Astrocyte (in vitro differentiated cells and primary cell): ENCODE data around the gene GABBR2. TPM values are rescaled to one million over a fixed set of nuclear protein-coding genes. Genes with fewer than 3 reads are reported as not detected.
"Not testable (repeated sequence)": the region's sequence is repeated elsewhere in the genome, so short reads cannot be mapped to it uniquely, and the experiment has no call there.

Experiments used
- DNase-seq: peaks from one replicate; pipeline ENCODE4 v3.0.0-alpha.2; 2010; ENCODE audit warnings: low read depth
- FAIRE-seq: peaks from 2 replicates; lab custom pipeline; 2011; peaks lifted over from hg19 to GRCh38; lab: Jason Lieb, UNC
- H2AFZ ChIP-seq: 2 replicates; pipeline ENCODE4 v1.6.0; 2012; ENCODE audit warnings: low read depth, low read length, inconsistent platforms
- H3K27ac ChIP-seq: 2 replicates; pipeline ENCODE4 v1.5.1; 2011; ENCODE audit warnings: low read depth, low read length, inconsistent platforms
- H3K27me3 ChIP-seq: 2 replicates; pipeline ENCODE4 v1.6.0; 2011; ENCODE audit warnings: low read length, inconsistent platforms; ENCODE audit not compliant: insufficient read depth
- H3K36me3 ChIP-seq: 2 replicates; pipeline ENCODE4 v1.5.1; 2011; ENCODE audit warnings: low read length, inconsistent platforms; ENCODE audit not compliant: insufficient read depth
- H3K4me1 ChIP-seq: 2 replicates; pipeline ENCODE4 v1.5.1; 2011; ENCODE audit warnings: low read length, inconsistent platforms; ENCODE audit not compliant: insufficient read depth
- H3K4me2 ChIP-seq: 2 replicates; pipeline ENCODE4 v1.6.0; 2012; ENCODE audit warnings: low read length, inconsistent platforms
- H3K4me3 ChIP-seq: 2 replicates; pipeline ENCODE4 v1.5.1; 2011; ENCODE audit warnings: low read depth, mild to moderate bottlenecking, low read length, inconsistent platforms; ENCODE audit not compliant: insufficient read depth
- H3K79me2 ChIP-seq: 2 replicates; pipeline ENCODE4 v1.6.0; 2012; ENCODE audit warnings: mild to moderate bottlenecking, low read length, inconsistent platforms; ENCODE audit not compliant: insufficient read depth
- H3K9ac ChIP-seq: 2 replicates; pipeline ENCODE4 v1.6.0; 2012; ENCODE audit warnings: mild to moderate bottlenecking, low read length, inconsistent platforms
- H3K9me3 ChIP-seq: 2 replicates; pipeline ENCODE4 v1.5.1; 2012; ENCODE audit warnings: low read depth, mild to moderate bottlenecking, low read length, inconsistent platforms; ENCODE audit not compliant: insufficient read depth
- H4K20me1 ChIP-seq: 2 replicates; pipeline ENCODE4 v1.6.0; 2012; ENCODE audit warnings: low read length, inconsistent platforms; ENCODE audit not compliant: insufficient read depth
- H3K27ac Mint-ChIP-seq: one replicate; pipeline ENCODE4 v1.8.0; 2021; ENCODE audit warnings: mild to moderate bottlenecking, mixed read lengths; ENCODE audit not compliant: unreplicated experiment
- H3K27me3 Mint-ChIP-seq: one replicate; pipeline ENCODE4 v1.8.0; 2021; ENCODE audit warnings: low read depth, mixed read lengths; ENCODE audit not compliant: unreplicated experiment
- H3K36me3 Mint-ChIP-seq: one replicate; pipeline ENCODE4 v1.8.0; 2021; ENCODE audit warnings: low read depth, mixed read lengths; ENCODE audit not compliant: unreplicated experiment
- H3K4me1 Mint-ChIP-seq: one replicate; pipeline ENCODE4 v1.8.0; 2021; ENCODE audit warnings: low read depth, mixed read lengths; ENCODE audit not compliant: unreplicated experiment
- H3K4me3 Mint-ChIP-seq: one replicate; pipeline ENCODE4 v1.8.0; 2021; ENCODE audit warnings: mild to moderate bottlenecking, moderate library complexity, mixed read lengths; ENCODE audit not compliant: unreplicated experiment
- H3K9me3 Mint-ChIP-seq: one replicate; pipeline ENCODE4 v1.8.0; 2021; ENCODE audit warnings: mild to moderate bottlenecking, mixed read lengths; ENCODE audit not compliant: unreplicated experiment
- EZH2 ChIP-seq: IDR thresholded peaks from 2 replicates; pipeline ENCODE4 v1.6.1; 2012; ENCODE audit warnings: mild to moderate bottlenecking, low read length, inconsistent platforms; ENCODE audit not compliant: insufficient read depth
- total RNA-seq: library from RNA; stranded (reverse); gene quantifications from 2 replicates; pipeline ENCODE4 v1.2.1, GENCODE V29; 2021
- TF ChIP-seq, protein P1 (sequence below): IDR thresholded peaks from 2 replicates; pipeline ENCODE4 v1.5.1; 2011; ENCODE audit warnings: low read depth, mild to moderate bottlenecking, inconsistent platforms, low read length, moderate library complexity; ENCODE audit not compliant: insufficient read depth

The GABBR2 gene
- total RNA-seq, 1 donor from 2014 or later = 2.0 TPM

DNA sequence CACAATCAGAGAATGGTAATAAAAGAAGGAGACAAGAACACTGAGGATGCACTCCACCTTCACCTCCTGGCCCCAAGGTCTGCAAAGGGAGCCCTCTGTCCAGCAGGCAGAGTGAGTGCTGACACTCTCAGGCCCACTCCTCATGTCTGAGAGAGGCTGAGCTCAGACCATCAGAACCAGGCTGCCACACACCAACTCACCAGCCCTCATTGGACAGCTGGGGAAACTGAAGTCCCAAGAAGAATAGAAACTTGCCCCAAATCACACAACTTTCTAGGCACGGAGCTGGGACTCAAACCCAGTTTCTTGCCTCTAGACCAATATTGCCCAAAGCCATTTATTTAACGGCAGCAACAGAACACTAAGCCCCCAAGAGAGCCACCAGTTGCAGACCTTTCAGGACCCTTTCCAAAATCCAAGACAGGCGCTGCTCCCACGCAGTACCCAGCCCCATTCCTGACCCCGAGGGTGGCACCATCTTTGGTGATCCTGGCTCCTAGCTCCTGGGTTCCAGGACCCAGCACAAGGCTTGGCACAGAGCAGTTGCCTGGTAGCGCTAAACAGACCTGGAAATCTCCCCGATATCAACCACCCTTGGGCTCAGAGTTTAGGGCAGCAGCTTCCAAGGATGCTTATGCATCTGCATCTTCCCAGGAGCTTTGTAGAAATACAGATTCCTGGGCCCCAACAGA is 192.4 kb downstream of the GABBR2 start:
- Mint-ChIP-seq H3K27me3 (peaks cover 15% of the 10 kb centered on the region), H3K4me3 (no peak overlapping the region), H3K27ac (no peak overlapping the region), H3K9me3 (peaks cover 2% of the 10 kb centered on the region), H3K36me3 (no peaks in the 10 kb centered on the region), H3K4me1 (peaks cover 9% of the 10 kb centered on the region)
- Histone ChIP-seq H3K9ac (no peak overlapping the region), H3K9me3 (no peaks in the 10 kb centered on the region), H3K4me3 (no peak overlapping the region), H3K36me3 (no peaks in the 10 kb centered on the region), H2AFZ (no peak overlapping the region), H3K4me2 (no peak overlapping the region), H3K27ac (no peak overlapping the region), H3K4me1 (peaks cover 14% of the 10 kb centered on the region), H4K20me1 (no peaks in the 10 kb centered on the region), H3K27me3 (no peaks in the 10 kb centered on the region), H3K79me2 (no peaks in the 10 kb centered on the region)
- no peak for TF ChIP-seq EZH2
- TF ChIP-seq, protein P1, sequence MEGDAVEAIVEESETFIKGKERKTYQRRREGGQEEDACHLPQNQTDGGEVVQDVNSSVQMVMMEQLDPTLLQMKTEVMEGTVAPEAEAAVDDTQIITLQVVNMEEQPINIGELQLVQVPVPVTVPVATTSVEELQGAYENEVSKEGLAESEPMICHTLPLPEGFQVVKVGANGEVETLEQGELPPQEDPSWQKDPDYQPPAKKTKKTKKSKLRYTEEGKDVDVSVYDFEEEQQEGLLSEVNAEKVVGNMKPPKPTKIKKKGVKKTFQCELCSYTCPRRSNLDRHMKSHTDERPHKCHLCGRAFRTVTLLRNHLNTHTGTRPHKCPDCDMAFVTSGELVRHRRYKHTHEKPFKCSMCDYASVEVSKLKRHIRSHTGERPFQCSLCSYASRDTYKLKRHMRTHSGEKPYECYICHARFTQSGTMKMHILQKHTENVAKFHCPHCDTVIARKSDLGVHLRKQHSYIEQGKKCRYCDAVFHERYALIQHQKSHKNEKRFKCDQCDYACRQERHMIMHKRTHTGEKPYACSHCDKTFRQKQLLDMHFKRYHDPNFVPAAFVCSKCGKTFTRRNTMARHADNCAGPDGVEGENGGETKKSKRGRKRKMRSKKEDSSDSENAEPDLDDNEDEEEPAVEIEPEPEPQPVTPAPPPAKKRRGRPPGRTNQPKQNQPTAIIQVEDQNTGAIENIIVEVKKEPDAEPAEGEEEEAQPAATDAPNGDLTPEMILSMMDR = no peak
- DNase-seq = no peak
- no peak for FAIRE-seq

DNA sequence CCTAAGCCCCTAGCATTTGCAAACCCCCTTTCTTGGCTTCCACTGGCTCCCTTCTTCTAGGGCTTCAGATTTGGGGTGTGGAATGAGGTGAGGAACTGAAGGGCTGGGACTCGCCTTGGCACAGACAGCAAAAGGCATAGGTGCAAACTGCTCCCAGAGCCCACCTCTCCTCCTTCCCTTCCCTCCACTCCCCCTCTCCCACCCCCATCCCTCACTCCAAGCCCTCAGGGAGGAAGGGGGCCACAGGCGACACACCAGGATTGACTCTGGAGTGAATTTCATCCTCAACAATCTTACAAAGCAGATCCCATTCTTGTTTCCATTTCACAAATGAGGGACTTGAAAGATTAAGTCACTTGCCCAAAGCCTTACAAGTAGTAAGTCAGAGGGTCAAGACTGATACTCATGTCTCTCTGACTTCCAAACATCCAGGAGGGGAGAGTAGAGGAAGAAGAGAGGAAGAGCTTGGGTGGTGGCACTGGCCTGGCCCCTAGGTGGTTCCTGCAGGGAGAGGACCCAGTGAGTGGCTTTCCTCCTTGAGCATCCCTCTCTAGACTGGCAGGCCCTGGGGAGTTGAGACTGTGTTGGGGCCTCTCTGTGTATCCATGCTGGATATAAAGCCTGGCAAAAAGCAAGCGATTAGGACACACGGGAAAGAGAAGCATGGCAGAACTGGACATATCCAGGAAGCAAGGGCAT is 193.1 kb downstream of the GABBR2 start:
- TF ChIP-seq EZH2 = no peak
- TF ChIP-seq, protein P1 = no peak
- no peak for FAIRE-seq
- H3K9me3 Mint-ChIP-seq = peaks cover 2% of the 10 kb centered on the region

DNA sequence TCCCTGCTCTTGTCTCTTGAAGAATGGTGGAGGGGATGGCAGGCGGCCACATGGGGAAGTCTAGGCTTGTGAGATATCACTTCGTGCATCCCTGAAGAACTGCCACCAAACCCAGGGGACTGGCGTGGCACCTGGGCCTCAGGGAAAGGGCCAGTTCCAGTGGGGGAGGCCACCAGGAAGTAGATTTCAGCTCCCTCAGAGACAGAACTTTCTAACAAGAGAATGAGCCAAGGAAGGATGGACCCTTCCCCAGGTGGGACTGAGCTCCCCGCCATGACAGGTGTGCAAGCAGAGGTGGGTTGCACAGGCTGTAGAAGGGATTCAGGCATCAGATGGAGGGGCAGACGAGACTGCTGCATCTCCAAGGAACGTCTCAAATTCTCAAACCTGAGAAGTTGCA is 193.9 kb downstream of the GABBR2 start:
- no peaks in the 10 kb centered on the region for H3K4me1 ChIP-seq
- no peak overlapping the region for H3K9ac ChIP-seq
- H3K4me3 ChIP-seq = no peak overlapping the region
- FAIRE-seq (no peak), DNase-seq (no peak)
- no peaks in the 10 kb centered on the region for H3K9me3 ChIP-seq
- Mint-ChIP-seq H3K27ac (no peak overlapping the region), H3K36me3 (no peaks in the 10 kb centered on the region), H3K27me3 (peaks cover 15% of the 10 kb centered on the region), H3K4me3 (no peak overlapping the region), H3K9me3 (peaks cover 2% of the 10 kb centered on the region), H3K4me1 (no peaks in the 10 kb centered on the region)
- no peak overlapping the region for H3K27ac ChIP-seq
- no peaks in the 10 kb centered on the region for H3K36me3 ChIP-seq
- no peaks in the 10 kb centered on the region for H3K79me2 ChIP-seq
- no peak overlapping the region for H2AFZ ChIP-seq
- no peak for TF ChIP-seq EZH2
- TF ChIP-seq, protein P1 = no peak
- no peaks in the 10 kb centered on the region for H3K27me3 ChIP-seq
- H4K20me1 ChIP-seq = no peaks in the 10 kb centered on the region
- H3K4me2 ChIP-seq = no peak overlapping the region

More for the DNA sequence above, 193.1 kb downstream of the GABBR2 start:
- Mint-ChIP-seq H3K36me3 (no peaks in the 10 kb centered on the region), H3K27me3 (peaks cover 15% of the 10 kb centered on the region), H3K27ac (no peak overlapping the region), H3K4me1 (peaks cover 3% of the 10 kb centered on the region), H3K4me3 (no peak overlapping the region)
- H3K27ac ChIP-seq = no peak overlapping the region
- no peaks in the 10 kb centered on the region for H3K79me2 ChIP-seq
- no peaks in the 10 kb centered on the region for H3K36me3 ChIP-seq
- no peak overlapping the region for H3K9ac ChIP-seq
- no peaks in the 10 kb centered on the region for H3K9me3 ChIP-seq
- no peak overlapping the region for H3K4me3 ChIP-seq
- H3K4me2 ChIP-seq = no peak overlapping the region
- H2AFZ ChIP-seq = no peak overlapping the region
- H3K4me1 ChIP-seq = peaks cover 7% of the 10 kb centered on the region
- no peak for DNase-seq
- no peaks in the 10 kb centered on the region for H3K27me3 ChIP-seq
- H4K20me1 ChIP-seq = no peaks in the 10 kb centered on the region

DNA sequence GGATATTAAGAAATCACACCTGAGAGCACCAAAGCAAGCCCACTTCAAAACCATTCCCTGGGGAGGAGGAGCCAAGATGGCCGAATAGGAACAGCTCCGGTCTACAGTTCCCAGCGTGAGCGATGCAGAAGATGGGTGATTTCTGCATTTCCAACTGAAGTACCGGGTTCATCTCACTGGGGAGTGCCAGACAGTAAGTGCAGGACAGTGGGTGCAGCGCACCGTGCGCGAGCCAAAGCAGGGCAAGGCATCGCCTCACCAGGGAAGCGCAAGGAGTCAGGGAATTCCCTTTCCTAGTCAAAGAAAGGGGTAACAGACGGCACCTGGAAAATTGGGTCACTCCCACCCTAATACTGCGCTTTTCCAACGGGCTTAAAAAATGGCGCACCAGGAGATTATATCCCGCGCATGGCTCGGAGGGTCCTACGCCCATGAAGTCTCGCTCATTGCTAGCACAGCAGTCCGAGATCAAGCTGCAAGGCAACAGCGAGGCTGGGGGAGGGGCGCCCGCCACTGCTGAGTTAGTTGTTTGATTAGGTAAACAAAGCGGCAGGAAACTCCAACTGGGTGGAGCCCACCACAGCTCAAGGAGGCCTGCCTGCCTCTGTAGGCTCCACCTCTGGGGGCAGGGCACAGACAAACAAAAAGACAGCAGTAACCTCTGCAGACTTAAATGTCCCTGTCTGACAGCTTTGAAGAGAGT is 200.4 kb downstream of the GABBR2 start:
- H3K27ac Mint-ChIP-seq, DNase-seq, H3K4me3 Mint-ChIP-seq, H3K9ac ChIP-seq, H3K27me3 Mint-ChIP-seq, H3K36me3 ChIP-seq, H4K20me1 ChIP-seq, H3K79me2 ChIP-seq, H3K9me3 ChIP-seq, H3K4me1 Mint-ChIP-seq, H3K9me3 Mint-ChIP-seq, H3K4me1 ChIP-seq, H2AFZ ChIP-seq, H3K36me3 Mint-ChIP-seq, H3K27me3 ChIP-seq, H3K4me2 ChIP-seq, FAIRE-seq, H3K4me3 ChIP-seq, H3K27ac ChIP-seq: not testable (repeated sequence)
